ENCODE results near the gene HEPN1.

The HEPN1 gene

GRCh38 chr11:124884869-124885479, 34.1 kb upstream of the HEPN1 start:
- DNase-seq (ENCODE audit: low spot score): no peak

- DNase-seq (ENCODE audit: low spot score): no peak
These were observed 32.6 kb upstream of the HEPN1 start for GRCh38 chr11:124886476-124886875.

- DNase-seq (ENCODE audit: low spot score): no peak
These were observed 31.9 kb upstream of the HEPN1 start for GRCh38 chr11:124886978-124887666.

- DNase-seq (ENCODE audit: low spot score): no peak
These were observed 31.4 kb upstream of the HEPN1 start for GRCh38 chr11:124887667-124888013.

GRCh38 chr11:124889191-124890091, 29.6 kb upstream of the HEPN1 start:
- DNase-seq (ENCODE audit: low spot score): no peak

GRCh38 chr11:124890151-124890550, 28.9 kb upstream of the HEPN1 start:
- no peak for DNase-seq (ENCODE audit: low spot score)

GRCh38 chr11:124890683-124891372, 28.2 kb upstream of the HEPN1 start:
- DNase-seq (ENCODE audit: low spot score): no peak

GRCh38 chr11:124891373-124891861, 27.6 kb upstream of the HEPN1 start:
- no peak for DNase-seq (ENCODE audit: low spot score)

- no peak for DNase-seq (ENCODE audit: low spot score)
These were observed 26.9 kb upstream of the HEPN1 start for GRCh38 chr11:124892146-124892545.

GRCh38 chr11:124892750-124893454, 26.1 kb upstream of the HEPN1 start:
- DNase-seq (ENCODE audit: low spot score): no peak

GRCh38 chr11:124893781-124894401, 25.2 kb upstream of the HEPN1 start:
- DNase-seq (ENCODE audit: low spot score): no peak

GRCh38 chr11:124894606-124895430, 24.2 kb upstream of the HEPN1 start:
- DNase-seq (ENCODE audit: low spot score): no peak

- no peak for DNase-seq (ENCODE audit: low spot score)
These were observed 23.5 kb upstream of the HEPN1 start for GRCh38 chr11:124895471-124895971.

- no peak for DNase-seq (ENCODE audit: low spot score)
These were observed 22.8 kb upstream of the HEPN1 start for GRCh38 chr11:124896071-124896750.

GRCh38 chr11:124896821-124897391, 22.1 kb upstream of the HEPN1 start:
- DNase-seq (ENCODE audit: low spot score): no peak

- DNase-seq (ENCODE audit: low spot score): no peak
These were observed 21.3 kb upstream of the HEPN1 start, which contains the start of gene ROBO4 for GRCh38 chr11:124897674-124898262. Gene ROBO4, minus strand, starts transcription at chr11:124897865. Its CDS starts 70 bp downstream, at chr11:124897795.

- DNase-seq (ENCODE audit: low spot score): no peak
These were observed 20.8 kb upstream of the HEPN1 start for GRCh38 chr11:124898263-124898680.

GRCh38 chr11:124898711-124899110, 20.3 kb upstream of the HEPN1 start:
- DNase-seq (ENCODE audit: low spot score): no peak

Data from CD4-positive, alpha-beta T cell treated with Interleukin-15 for 4 hours (primary cell).